ENCODE results near the gene LAMB1.

GRCh38 chr7:108008240-108008639 lies 5.3 kb upstream of the LAMB1 start:
- no peak for TF ChIP-seq CTCF (IDR thresholded peaks at IDR 0.05; ENCODE audit: low read depth, low read length)
- TF ChIP-seq EZH2phosphoT487 (IDR thresholded peaks at IDR 0.05; ENCODE audit: low read depth): no peak

All from OCI-LY3 (cell line).